ENCODE data around the gene CGB7.

DNA sequence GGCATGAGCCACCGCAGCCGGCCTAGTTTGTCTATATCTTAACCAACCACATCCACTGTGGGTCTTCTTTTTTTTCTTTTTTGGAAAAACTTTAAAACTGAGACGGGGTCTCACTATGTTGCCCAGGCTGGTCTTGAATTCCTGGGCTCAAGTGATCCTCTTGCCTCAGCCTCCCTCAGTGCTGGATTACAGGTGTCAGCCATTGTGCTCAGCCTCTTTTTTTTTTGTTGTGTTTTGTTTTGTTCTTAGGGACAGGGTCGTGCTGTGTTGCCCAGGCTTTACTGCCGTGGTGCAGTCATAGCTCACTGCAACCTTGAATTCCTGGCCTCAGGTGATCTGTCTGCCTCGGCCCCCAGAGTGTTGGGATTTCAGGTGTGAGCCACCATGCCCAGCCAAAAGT, 35.1 kb upstream of the CGB7 start:
- TF ChIP-seq, protein P1, sequence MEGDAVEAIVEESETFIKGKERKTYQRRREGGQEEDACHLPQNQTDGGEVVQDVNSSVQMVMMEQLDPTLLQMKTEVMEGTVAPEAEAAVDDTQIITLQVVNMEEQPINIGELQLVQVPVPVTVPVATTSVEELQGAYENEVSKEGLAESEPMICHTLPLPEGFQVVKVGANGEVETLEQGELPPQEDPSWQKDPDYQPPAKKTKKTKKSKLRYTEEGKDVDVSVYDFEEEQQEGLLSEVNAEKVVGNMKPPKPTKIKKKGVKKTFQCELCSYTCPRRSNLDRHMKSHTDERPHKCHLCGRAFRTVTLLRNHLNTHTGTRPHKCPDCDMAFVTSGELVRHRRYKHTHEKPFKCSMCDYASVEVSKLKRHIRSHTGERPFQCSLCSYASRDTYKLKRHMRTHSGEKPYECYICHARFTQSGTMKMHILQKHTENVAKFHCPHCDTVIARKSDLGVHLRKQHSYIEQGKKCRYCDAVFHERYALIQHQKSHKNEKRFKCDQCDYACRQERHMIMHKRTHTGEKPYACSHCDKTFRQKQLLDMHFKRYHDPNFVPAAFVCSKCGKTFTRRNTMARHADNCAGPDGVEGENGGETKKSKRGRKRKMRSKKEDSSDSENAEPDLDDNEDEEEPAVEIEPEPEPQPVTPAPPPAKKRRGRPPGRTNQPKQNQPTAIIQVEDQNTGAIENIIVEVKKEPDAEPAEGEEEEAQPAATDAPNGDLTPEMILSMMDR (IDR thresholded peaks at IDR 0.05): no peak
- no peak for TF ChIP-seq POLR2A (IDR thresholded peaks at IDR 0.05)

Measured in esophagus squamous epithelium (tissue), 4 donors.